HEK293 (cell line): ENCODE measurements around the gene DMAC1.
A peak's percentile ranks its signal among the peaks of the same experiment; 100 is the strongest.

Experiments used
- OVOL3 ChIP-seq: fragments of 450-650 bp; formaldehyde crosslinking; IDR thresholded peaks from 2 replicates; pipeline ENCODE4 v1.5.1; 2016; ENCODE audit warnings: missing biosample characterization, missing genetic modification characterization
- REPIN1 ChIP-seq: fragments of 450-650 bp; formaldehyde crosslinking; IDR thresholded peaks from 2 replicates; pipeline ENCODE4 v1.5.1; 2017; ENCODE audit warnings: missing biosample characterization, missing genetic modification characterization, low read depth
- TSHZ1 ChIP-seq: fragments of 450-650 bp; formaldehyde crosslinking; IDR thresholded peaks from 2 replicates; pipeline ENCODE4 v1.5.1; 2016; ENCODE audit warnings: missing biosample characterization, missing genetic modification characterization, borderline replicate concordance
- ZFP69B ChIP-seq: fragments of 450-650 bp; formaldehyde crosslinking; IDR thresholded peaks from 2 replicates; pipeline ENCODE4 v1.5.1; 2016; ENCODE audit warnings: missing biosample characterization, missing genetic modification characterization
- ZNF121 ChIP-seq: fragments of 450-650 bp; formaldehyde crosslinking; IDR thresholded peaks from 2 replicates; pipeline ENCODE4 v1.5.1; 2016; ENCODE audit warnings: missing biosample characterization, missing genetic modification characterization
- ZNF140 ChIP-seq: fragments of 450-650 bp; formaldehyde crosslinking; IDR thresholded peaks from 2 replicates; pipeline ENCODE4 v1.5.1; 2016; ENCODE audit warnings: missing biosample characterization, missing genetic modification characterization
- ZNF157 ChIP-seq: fragments of 450-650 bp; formaldehyde crosslinking; IDR thresholded peaks from 2 replicates; pipeline ENCODE4 v1.5.1; 2016; ENCODE audit warnings: missing biosample characterization, missing genetic modification characterization
- ZNF221 ChIP-seq: fragments of 450-650 bp; formaldehyde crosslinking; IDR thresholded peaks from 2 replicates; pipeline ENCODE4 v1.5.1; 2017; ENCODE audit warnings: missing biosample characterization, missing genetic modification characterization, borderline replicate concordance
- ZNF223 ChIP-seq: fragments of 450-650 bp; formaldehyde crosslinking; IDR thresholded peaks from 2 replicates; pipeline ENCODE4 v1.5.1; 2016; ENCODE audit warnings: missing biosample characterization, missing genetic modification characterization
- ZNF324 ChIP-seq: fragments of 450-650 bp; formaldehyde crosslinking; IDR thresholded peaks from 2 replicates; pipeline ENCODE4 v1.5.1; 2016; ENCODE audit warnings: missing biosample characterization, missing genetic modification characterization
- ZNF341 ChIP-seq: fragments of 450-650 bp; formaldehyde crosslinking; IDR thresholded peaks from 2 replicates; pipeline ENCODE4; 2016; ENCODE audit warnings: low read depth, missing biosample characterization, missing genetic modification characterization
- ZNF350 ChIP-seq: fragments of 450-650 bp; formaldehyde crosslinking; IDR thresholded peaks from 2 replicates; pipeline ENCODE4 v1.5.0; 2017; ENCODE audit warnings: missing biosample characterization, mild to moderate bottlenecking, missing genetic modification characterization
- ZNF549 ChIP-seq: fragments of 450-650 bp; IDR thresholded peaks from 2 replicates; pipeline ENCODE4 v1.5.1; 2018; ENCODE audit warnings: missing biosample characterization, missing genetic modification characterization, mild to moderate bottlenecking, inconsistent platforms, moderate library complexity
- ZNF560 ChIP-seq: fragments of 450-650 bp; formaldehyde crosslinking; IDR thresholded peaks from 2 replicates; pipeline ENCODE4 v1.5.1; 2017; ENCODE audit warnings: missing biosample characterization, missing genetic modification characterization, borderline replicate concordance
- ZNF792 ChIP-seq: fragments of 450-650 bp; formaldehyde crosslinking; IDR thresholded peaks from 2 replicates; pipeline ENCODE4 v1.5.1; 2016; ENCODE audit warnings: missing biosample characterization, missing genetic modification characterization
- ZNF837 ChIP-seq: fragments of 450-650 bp; formaldehyde crosslinking; IDR thresholded peaks from 2 replicates; pipeline ENCODE4 v1.5.1; 2016; ENCODE audit warnings: missing biosample characterization, missing genetic modification characterization
- ZSCAN5A ChIP-seq: fragments of 450-650 bp; formaldehyde crosslinking; IDR thresholded peaks from 2 replicates; pipeline ENCODE4 v1.5.1; 2016; ENCODE audit warnings: missing biosample characterization, missing genetic modification characterization
- TF ChIP-seq, protein P1 (sequence below): fragments of 450-650 bp; formaldehyde crosslinking; IDR thresholded peaks from 2 replicates; pipeline ENCODE4 v1.5.1; 2016; ENCODE audit warnings: missing biosample characterization, missing genetic modification characterization
- TF ChIP-seq, protein P2 (sequence below): fragments of 450-650 bp; formaldehyde crosslinking; IDR thresholded peaks from 2 replicates; pipeline ENCODE4 v1.5.1; 2016; ENCODE audit warnings: missing biosample characterization, missing genetic modification characterization
- TF ChIP-seq, protein P3 (sequence below): fragments of 450-650 bp; formaldehyde crosslinking; conservative IDR thresholded peaks from 2 replicates; pipeline ENCODE4 v1.5.1; 2016; ENCODE audit warnings: low read depth, missing biosample characterization, missing genetic modification characterization
- TF ChIP-seq, protein P4 (sequence below): fragments of 450-650 bp; formaldehyde crosslinking; IDR thresholded peaks from 2 replicates; pipeline ENCODE4 v1.5.1; 2016; ENCODE audit warnings: missing biosample characterization, missing genetic modification characterization

The DMAC1 gene

DNA sequence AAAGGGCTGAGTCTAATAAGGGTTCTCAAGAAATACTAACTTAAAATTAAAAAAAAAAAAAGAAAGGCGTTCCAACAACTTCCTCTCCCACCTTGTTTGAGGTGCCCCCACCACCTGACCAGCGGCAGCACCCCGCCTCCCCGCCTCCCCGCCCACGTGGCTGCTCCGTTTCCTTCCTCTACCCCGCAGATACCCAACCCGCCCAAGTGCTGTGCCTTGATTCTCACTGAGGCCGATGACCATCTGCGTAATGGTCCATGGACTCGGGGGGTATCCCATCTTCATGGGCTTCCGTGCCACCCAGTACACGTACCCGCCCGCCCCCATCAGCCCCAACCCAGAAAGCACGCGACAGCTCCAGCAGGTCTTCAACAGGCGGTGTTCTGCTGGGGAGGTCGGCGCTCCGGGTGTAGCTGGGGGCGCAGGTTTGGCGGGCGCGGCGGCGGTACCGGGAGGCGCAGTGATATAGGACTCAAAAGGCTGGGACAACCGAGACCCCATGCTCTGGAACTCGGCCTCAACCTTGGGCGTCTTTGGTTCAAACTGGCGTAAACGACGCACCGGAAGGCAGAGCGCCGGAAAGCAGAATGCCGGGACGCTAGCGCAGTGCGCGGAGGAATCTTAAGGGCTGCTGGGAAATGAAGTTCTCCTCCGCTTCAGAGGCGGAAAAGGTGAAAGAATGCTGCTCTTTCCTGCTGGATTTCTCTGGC lies at the start of gene DMAC1 (continued):
- TF ChIP-seq ZNF157 (tag by site-specific recombination) (no peak), ZNF341 (tag by site-specific recombination) (peak; percentile 58), ZNF324 (no peak), REPIN1 (tag by site-specific recombination) (no peak), ZNF837 (tag by site-specific recombination) (no peak), TSHZ1 (tag by site-specific recombination) (no peak), OVOL3 (tag by site-specific recombination) (no peak), ZFP69B (no peak), ZNF792 (no peak), ZNF221 (tag by site-specific recombination) (no peak), ZNF121 (tag by site-specific recombination) (no peak), ZNF350 (tag by site-specific recombination) (no peak), ZSCAN5A (tag by site-specific recombination) (no peak), ZNF140 (tag by site-specific recombination) (no peak), ZNF549 (tag by site-specific recombination) (no peak), ZNF223 (tag by site-specific recombination) (no peak), ZNF560 (tag by site-specific recombination) (no peak)
- TF ChIP-seq, protein P1, sequence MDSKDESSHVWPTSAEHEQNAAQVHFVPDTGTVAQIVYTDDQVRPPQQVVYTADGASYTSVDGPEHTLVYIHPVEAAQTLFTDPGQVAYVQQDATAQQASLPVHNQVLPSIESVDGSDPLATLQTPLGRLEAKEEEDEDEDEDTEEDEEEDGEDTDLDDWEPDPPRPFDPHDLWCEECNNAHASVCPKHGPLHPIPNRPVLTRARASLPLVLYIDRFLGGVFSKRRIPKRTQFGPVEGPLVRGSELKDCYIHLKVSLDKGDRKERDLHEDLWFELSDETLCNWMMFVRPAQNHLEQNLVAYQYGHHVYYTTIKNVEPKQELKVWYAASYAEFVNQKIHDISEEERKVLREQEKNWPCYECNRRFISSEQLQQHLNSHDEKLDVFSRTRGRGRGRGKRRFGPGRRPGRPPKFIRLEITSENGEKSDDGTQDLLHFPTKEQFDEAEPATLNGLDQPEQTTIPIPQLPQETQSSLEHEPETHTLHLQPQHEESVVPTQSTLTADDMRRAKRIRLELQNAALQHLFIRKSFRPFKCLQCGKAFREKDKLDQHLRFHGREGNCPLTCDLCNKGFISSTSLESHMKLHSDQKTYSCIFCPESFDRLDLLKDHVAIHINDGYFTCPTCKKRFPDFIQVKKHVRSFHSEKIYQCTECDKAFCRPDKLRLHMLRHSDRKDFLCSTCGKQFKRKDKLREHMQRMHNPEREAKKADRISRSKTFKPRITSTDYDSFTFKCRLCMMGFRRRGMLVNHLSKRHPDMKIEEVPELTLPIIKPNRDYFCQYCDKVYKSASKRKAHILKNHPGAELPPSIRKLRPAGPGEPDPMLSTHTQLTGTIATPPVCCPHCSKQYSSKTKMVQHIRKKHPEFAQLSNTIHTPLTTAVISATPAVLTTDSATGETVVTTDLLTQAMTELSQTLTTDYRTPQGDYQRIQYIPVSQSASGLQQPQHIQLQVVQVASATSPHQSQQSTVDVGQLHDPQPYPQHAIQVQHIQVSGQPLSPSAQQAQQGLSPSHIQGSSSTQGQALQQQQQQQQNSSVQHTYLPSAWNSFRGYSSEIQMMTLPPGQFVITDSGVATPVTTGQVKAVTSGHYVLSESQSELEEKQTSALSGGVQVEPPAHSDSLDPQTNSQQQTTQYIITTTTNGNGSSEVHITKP (tag by site-specific recombination) = peak; percentile 50; the same call in 1 of the 2 replicates
- TF ChIP-seq, protein P2, sequence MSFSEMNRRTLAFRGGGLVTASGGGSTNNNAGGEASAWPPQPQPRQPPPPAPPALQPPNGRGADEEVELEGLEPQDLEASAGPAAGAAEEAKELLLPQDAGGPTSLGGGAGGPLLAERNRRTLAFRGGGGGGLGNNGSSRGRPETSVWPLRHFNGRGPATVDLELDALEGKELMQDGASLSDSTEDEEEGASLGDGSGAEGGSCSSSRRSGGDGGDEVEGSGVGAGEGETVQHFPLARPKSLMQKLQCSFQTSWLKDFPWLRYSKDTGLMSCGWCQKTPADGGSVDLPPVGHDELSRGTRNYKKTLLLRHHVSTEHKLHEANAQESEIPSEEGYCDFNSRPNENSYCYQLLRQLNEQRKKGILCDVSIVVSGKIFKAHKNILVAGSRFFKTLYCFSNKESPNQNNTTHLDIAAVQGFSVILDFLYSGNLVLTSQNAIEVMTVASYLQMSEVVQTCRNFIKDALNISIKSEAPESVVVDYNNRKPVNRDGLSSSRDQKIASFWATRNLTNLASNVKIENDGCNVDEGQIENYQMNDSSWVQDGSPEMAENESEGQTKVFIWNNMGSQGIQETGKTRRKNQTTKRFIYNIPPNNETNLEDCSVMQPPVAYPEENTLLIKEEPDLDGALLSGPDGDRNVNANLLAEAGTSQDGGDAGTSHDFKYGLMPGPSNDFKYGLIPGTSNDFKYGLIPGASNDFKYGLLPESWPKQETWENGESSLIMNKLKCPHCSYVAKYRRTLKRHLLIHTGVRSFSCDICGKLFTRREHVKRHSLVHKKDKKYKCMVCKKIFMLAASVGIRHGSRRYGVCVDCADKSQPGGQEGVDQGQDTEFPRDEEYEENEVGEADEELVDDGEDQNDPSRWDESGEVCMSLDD = no peak
- TF ChIP-seq, protein P3, sequence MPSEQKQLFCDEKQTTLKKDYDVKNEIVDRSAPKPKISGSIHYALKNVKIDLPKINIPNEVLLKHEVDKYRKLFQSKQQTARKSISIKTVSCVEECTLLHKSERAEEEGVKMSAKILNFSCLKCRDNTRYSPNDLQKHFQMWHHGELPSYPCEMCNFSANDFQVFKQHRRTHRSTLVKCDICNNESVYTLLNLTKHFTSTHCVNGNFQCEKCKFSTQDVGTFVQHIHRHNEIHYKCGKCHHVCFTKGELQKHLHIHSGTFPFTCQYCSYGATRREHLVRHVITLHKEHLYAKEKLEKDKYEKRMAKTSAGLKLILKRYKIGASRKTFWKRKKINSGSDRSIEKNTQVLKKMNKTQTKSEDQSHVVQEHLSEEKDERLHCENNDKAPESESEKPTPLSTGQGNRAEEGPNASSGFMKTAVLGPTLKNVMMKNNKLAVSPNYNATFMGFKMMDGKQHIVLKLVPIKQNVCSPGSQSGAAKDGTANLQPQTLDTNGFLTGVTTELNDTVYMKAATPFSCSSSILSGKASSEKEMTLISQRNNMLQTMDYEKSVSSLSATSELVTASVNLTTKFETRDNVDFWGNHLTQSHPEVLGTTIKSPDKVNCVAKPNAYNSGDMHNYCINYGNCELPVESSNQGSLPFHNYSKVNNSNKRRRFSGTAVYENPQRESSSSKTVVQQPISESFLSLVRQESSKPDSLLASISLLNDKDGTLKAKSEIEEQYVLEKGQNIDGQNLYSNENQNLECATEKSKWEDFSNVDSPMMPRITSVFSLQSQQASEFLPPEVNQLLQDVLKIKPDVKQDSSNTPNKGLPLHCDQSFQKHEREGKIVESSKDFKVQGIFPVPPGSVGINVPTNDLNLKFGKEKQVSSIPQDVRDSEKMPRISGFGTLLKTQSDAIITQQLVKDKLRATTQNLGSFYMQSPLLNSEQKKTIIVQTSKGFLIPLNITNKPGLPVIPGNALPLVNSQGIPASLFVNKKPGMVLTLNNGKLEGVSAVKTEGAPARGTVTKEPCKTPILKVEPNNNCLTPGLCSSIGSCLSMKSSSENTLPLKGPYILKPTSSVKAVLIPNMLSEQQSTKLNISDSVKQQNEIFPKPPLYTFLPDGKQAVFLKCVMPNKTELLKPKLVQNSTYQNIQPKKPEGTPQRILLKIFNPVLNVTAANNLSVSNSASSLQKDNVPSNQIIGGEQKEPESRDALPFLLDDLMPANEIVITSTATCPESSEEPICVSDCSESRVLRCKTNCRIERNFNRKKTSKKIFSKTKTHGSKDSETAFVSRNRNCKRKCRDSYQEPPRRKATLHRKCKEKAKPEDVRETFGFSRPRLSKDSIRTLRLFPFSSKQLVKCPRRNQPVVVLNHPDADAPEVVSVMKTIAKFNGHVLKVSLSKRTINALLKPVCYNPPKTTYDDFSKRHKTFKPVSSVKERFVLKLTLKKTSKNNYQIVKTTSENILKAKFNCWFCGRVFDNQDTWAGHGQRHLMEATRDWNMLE (tag by site-specific recombination) = peak; percentile 81
- TF ChIP-seq, protein P4, sequence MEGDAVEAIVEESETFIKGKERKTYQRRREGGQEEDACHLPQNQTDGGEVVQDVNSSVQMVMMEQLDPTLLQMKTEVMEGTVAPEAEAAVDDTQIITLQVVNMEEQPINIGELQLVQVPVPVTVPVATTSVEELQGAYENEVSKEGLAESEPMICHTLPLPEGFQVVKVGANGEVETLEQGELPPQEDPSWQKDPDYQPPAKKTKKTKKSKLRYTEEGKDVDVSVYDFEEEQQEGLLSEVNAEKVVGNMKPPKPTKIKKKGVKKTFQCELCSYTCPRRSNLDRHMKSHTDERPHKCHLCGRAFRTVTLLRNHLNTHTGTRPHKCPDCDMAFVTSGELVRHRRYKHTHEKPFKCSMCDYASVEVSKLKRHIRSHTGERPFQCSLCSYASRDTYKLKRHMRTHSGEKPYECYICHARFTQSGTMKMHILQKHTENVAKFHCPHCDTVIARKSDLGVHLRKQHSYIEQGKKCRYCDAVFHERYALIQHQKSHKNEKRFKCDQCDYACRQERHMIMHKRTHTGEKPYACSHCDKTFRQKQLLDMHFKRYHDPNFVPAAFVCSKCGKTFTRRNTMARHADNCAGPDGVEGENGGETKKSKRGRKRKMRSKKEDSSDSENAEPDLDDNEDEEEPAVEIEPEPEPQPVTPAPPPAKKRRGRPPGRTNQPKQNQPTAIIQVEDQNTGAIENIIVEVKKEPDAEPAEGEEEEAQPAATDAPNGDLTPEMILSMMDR (tag by site-specific recombination) = no peak
